Smooth muscle cell (in vitro differentiated cells): ENCODE results near the gene TPRN. TPM values are rescaled to one million over a fixed set of nuclear protein-coding genes. Genes with fewer than 3 reads are reported as not detected.

Experiments
- DNase-seq: peaks from one replicate; lab custom pipeline; 2025; ENCODE audit not compliant: unreplicated experiment; lab: John Stamatoyannopoulos, UW
- H2AFZ ChIP-seq: fragments of 200-600 bp; sonication (generic); 2 replicates; pipeline ENCODE4 v1.6.0; 2016; ENCODE audit warnings: antibody characterized with exemption, low read depth, mild to moderate bottlenecking
- H3F3A ChIP-seq: fragments of 200-600 bp; sonication (generic); 2 replicates; pipeline ENCODE4 v1.6.0; 2017; ENCODE audit warnings: antibody characterized with exemption, low read depth
- H3K27ac ChIP-seq: fragments of 200-600 bp; sonication (generic); 2 replicates; pipeline ENCODE4 v1.5.1; 2016; ENCODE audit warnings: low read depth, mild to moderate bottlenecking
- H3K27me3 ChIP-seq: fragments of 200-600 bp; sonication (generic); 2 replicates; pipeline ENCODE4 v1.6.1; 2016; ENCODE audit warnings: low read depth, mild to moderate bottlenecking
- H3K36me3 ChIP-seq: fragments of 200-600 bp; sonication (generic); 2 replicates; pipeline ENCODE4 v1.5.1; 2016; ENCODE audit warnings: low read depth
- H3K4me1 ChIP-seq: fragments of 200-600 bp; sonication (generic); 2 replicates; pipeline ENCODE4 v1.5.1; 2016; ENCODE audit warnings: low read depth
- H3K4me2 ChIP-seq: fragments of 200-600 bp; sonication (generic); 2 replicates; pipeline ENCODE4 v1.6.0; 2016; ENCODE audit warnings: mild to moderate bottlenecking
- H3K4me3 ChIP-seq: fragments of 200-600 bp; sonication (generic); 2 replicates; pipeline ENCODE4 v1.5.1; 2016; ENCODE audit warnings: mild to moderate bottlenecking
- H3K79me2 ChIP-seq: fragments of 200-600 bp; sonication (generic); 2 replicates; pipeline ENCODE4 v1.6.0; 2016; ENCODE audit warnings: low read depth, mild to moderate bottlenecking
- H3K9ac ChIP-seq: fragments of 200-600 bp; sonication (generic); 2 replicates; pipeline ENCODE4 v1.6.0; 2016; ENCODE audit warnings: low read depth
- H3K9me3 ChIP-seq: fragments of 200-600 bp; sonication (generic); replicated peaks from 2 replicates; pipeline ENCODE4 v1.5.1; 2016; ENCODE audit warnings: low read depth
- H4K20me1 ChIP-seq: fragments of 200-600 bp; sonication (generic); 2 replicates; pipeline ENCODE4 v1.6.0; 2016; ENCODE audit warnings: low read depth
- WGBS: methylation state at CpG from one replicate; pipeline ENCODE4 v1.1.7; 2016; ENCODE audit warnings: low lambda C conversion rate; 5-methylcytosine and 5-hydroxymethylcytosine counted together
- microRNA-seq: library from miRNA; unstranded; fragments of <30 nt; microRNA quantifications from one replicate; pipeline ENCODE4, GENCODE V29; 2016; ENCODE audit warnings: borderline number of aligned reads
- polyA plus RNA-seq: library from polyadenylated mRNA; unstranded; fragments of >200 nt; fragmentation: Nextera tagmentation; extraction: Ambion mirVana; gene quantifications from 2 replicates; pipeline ENCODE4 v1.2.1, GENCODE V29; 2016
- small RNA-seq: library from RNA; depleted of rRNA; stranded (forward); fragments of <200 nt; gene quantifications from one replicate; pipeline ENCODE3, GENCODE V24; 2014
- total RNA-seq: library from RNA; depleted of rRNA; stranded (reverse); fragments of >200 nt; gene quantifications from 2 replicates; pipeline ENCODE4 v1.2.3, GENCODE V29; 2014
- TF ChIP-seq, protein P1 (sequence below): fragments of 200-600 bp; sonication (generic); IDR thresholded peaks from 2 replicates; pipeline ENCODE4 v1.5.1; 2017; ENCODE audit warnings: borderline replicate concordance, mild to moderate bottlenecking, antibody characterized with exemption; ENCODE audit not compliant: insufficient read depth, poor library complexity, severe bottlenecking

Gene TPRN
- total and polyA plus RNA-seq, 2 experiments from 2014 or later = 4.0 to 19.0 TPM

DNA sequence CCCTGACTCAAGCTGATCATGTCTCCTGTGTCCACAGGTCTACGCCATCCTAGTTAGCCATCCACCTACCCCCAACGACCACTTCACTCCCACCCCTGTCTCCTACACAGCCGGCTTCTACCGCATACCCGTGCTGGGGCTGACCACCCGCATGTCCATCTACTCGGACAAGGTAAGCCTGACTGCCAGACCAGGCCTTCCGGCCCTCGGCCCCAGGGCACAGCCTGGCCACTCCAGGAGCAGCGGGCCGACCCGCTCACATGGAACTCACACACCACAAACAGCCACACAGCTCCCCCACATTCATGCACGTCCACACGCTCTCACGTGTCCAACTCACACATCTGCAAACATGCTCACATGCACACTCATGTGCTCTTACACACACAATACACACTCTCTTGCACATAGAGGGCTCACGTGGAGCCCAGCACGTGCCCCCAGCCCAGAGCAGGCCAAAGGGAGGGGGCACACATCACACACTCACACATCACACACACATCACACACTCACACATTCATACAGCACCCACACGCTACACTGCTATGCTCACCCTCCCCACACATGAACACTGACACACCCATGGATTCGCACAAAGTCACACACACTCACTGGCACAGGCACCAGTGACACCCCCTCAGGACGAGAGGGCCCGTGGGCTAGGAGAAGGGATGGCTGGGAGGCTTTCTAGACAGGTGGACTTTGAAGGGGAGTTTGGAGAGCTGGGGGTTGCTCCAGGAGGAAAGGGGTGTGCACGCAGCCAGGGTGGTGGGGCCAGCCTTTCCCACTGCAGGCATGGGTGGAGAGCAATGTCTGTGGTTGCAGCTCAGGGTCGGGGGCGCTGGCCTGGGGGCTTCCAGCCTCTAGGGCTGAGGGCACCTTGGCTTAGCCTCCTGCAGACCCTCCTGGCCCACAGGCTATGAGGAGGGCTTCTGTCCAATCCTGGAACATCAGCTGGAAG lies 58.3 kb downstream of the TPRN start:
- 79% methylated on average over 24 of the region's 24 CpGs for WGBS
- DNase-seq = no peak

More for the DNA sequence above, 58.3 kb downstream of the TPRN start:
- TF ChIP-seq, protein P1, sequence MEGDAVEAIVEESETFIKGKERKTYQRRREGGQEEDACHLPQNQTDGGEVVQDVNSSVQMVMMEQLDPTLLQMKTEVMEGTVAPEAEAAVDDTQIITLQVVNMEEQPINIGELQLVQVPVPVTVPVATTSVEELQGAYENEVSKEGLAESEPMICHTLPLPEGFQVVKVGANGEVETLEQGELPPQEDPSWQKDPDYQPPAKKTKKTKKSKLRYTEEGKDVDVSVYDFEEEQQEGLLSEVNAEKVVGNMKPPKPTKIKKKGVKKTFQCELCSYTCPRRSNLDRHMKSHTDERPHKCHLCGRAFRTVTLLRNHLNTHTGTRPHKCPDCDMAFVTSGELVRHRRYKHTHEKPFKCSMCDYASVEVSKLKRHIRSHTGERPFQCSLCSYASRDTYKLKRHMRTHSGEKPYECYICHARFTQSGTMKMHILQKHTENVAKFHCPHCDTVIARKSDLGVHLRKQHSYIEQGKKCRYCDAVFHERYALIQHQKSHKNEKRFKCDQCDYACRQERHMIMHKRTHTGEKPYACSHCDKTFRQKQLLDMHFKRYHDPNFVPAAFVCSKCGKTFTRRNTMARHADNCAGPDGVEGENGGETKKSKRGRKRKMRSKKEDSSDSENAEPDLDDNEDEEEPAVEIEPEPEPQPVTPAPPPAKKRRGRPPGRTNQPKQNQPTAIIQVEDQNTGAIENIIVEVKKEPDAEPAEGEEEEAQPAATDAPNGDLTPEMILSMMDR = no peak
- H2AFZ ChIP-seq = no peak overlapping the region
- no peak overlapping the region for H3K27ac ChIP-seq
- H3K4me2 ChIP-seq = no peak overlapping the region
- no peaks in the 10 kb centered on the region for H3K4me1 ChIP-seq
- H3F3A ChIP-seq = no peaks in the 10 kb centered on the region
- no peaks in the 10 kb centered on the region for H3K36me3 ChIP-seq
- no peak overlapping the region for H3K4me3 ChIP-seq
- no peaks in the 10 kb centered on the region for H3K9me3 ChIP-seq
- H3K79me2 ChIP-seq = no peaks in the 10 kb centered on the region
- H3K27me3 ChIP-seq = peaks cover 62% of the 10 kb centered on the region
- H3K9ac ChIP-seq = no peak overlapping the region
- no peaks in the 10 kb centered on the region for H4K20me1 ChIP-seq

Small RNAs within 50 kb of the gene (microRNA-seq; reads per million reads assigned to microRNA genes)
- not detected for gene MIR3621

Small RNAs within 50 kb of the gene (small RNA-seq; reads per million reads assigned to genes)
- not detected for gene MIR3621

Other genes with a start within 250 kb of the TPRN start
Only the 30 nearest of the 32 such genes appear.
- gene PTGDS, start 223.2 kb downstream of the TPRN start, total RNA-seq = 119 and 145 TPM in 2 replicates
- 597 and 611 TPM in 2 replicates for gene PTGDS, start 223.2 kb downstream of the TPRN start, polyA plus RNA-seq
- gene LCNL1, start 217.7 kb downstream of the TPRN start, total RNA-seq = 0.67 and 1.1 TPM in 2 replicates
- gene LCNL1, start 217.7 kb downstream of the TPRN start, polyA plus RNA-seq = 0.85 and 0.89 TPM in 2 replicates
- 27.4 and 29.0 TPM in 2 replicates for gene PAXX, start 208.3 kb downstream of the TPRN start, total RNA-seq
- gene PAXX, start 208.3 kb downstream of the TPRN start, polyA plus RNA-seq = 61.4 and 62.0 TPM in 2 replicates
- 15.2 and 36.8 TPM in 2 replicates for gene CLIC3, start 204.2 kb downstream of the TPRN start, total RNA-seq
- gene CLIC3, start 204.2 kb downstream of the TPRN start, polyA plus RNA-seq = 43.9 and 69.9 TPM in 2 replicates
- gene ABCA2, start 172.5 kb downstream of the TPRN start, total RNA-seq = 15.9 and 23.0 TPM in 2 replicates
- 26.2 and 29.0 TPM in 2 replicates for gene ABCA2, start 172.5 kb downstream of the TPRN start, polyA plus RNA-seq
- not detected in 2 replicates for gene FUT7, start 168.7 kb downstream of the TPRN start, total RNA-seq
- gene FUT7, start 168.7 kb downstream of the TPRN start, polyA plus RNA-seq = 0.51 TPM in 1 of 2 replicates, not detected in the other
- 5.9 and 9.9 TPM in 2 replicates for gene NPDC1, start 154.6 kb downstream of the TPRN start, total RNA-seq
- gene NPDC1, start 154.6 kb downstream of the TPRN start, polyA plus RNA-seq = 19.3 and 38.8 TPM in 2 replicates
- not detected in 2 replicates for gene ENTPD2, start 146.7 kb downstream of the TPRN start, total RNA-seq
- 0.30 and 0.78 TPM in 2 replicates for gene ENTPD2, start 146.7 kb downstream of the TPRN start, polyA plus RNA-seq
- 1.9 and 2.1 TPM in 2 replicates for gene SAPCD2, start 130.2 kb downstream of the TPRN start, total RNA-seq
- 3.9 and 5.0 TPM in 2 replicates for gene SAPCD2, start 130.2 kb downstream of the TPRN start, polyA plus RNA-seq
- gene UAP1L1, start 123.2 kb downstream of the TPRN start, total RNA-seq = 5.8 and 7.2 TPM in 2 replicates
- 22.5 and 23.8 TPM in 2 replicates for gene UAP1L1, start 123.2 kb downstream of the TPRN start, polyA plus RNA-seq
- gene MAN1B1, start 113.8 kb downstream of the TPRN start, total RNA-seq = 62.9 and 70.9 TPM in 2 replicates
- 97.1 and 109 TPM in 2 replicates for gene MAN1B1, start 113.8 kb downstream of the TPRN start, polyA plus RNA-seq
- gene DPP7, start 86.0 kb downstream of the TPRN start, total RNA-seq = 50.6 and 51.4 TPM in 2 replicates
- 170 and 171 TPM in 2 replicates for gene DPP7, start 86.0 kb downstream of the TPRN start, polyA plus RNA-seq
- not detected in 2 replicates for gene GRIN1, start 61.6 kb downstream of the TPRN start, total RNA-seq
- 0.44 TPM in 1 of 2 replicates, not detected in the other for gene GRIN1, start 61.6 kb downstream of the TPRN start, polyA plus RNA-seq
- not detected in 2 replicates for gene LRRC26, start 30.7 kb downstream of the TPRN start, total RNA-seq
- not detected in 2 replicates for gene LRRC26, start 30.7 kb downstream of the TPRN start, polyA plus RNA-seq
- not detected in 2 replicates for gene TMEM210, start 28.7 kb downstream of the TPRN start, total RNA-seq
- gene TMEM210, start 28.7 kb downstream of the TPRN start, polyA plus RNA-seq = not detected in 2 replicates
- 12.6 and 16.3 TPM in 2 replicates for gene ANAPC2, start 12.2 kb downstream of the TPRN start, total RNA-seq
- gene ANAPC2, start 12.2 kb downstream of the TPRN start, polyA plus RNA-seq = 6.6 and 17.6 TPM in 2 replicates
- 32.7 and 69.5 TPM in 2 replicates for gene SSNA1, start 12.1 kb downstream of the TPRN start, total RNA-seq
- 84.9 and 94.1 TPM in 2 replicates for gene SSNA1, start 12.1 kb downstream of the TPRN start, polyA plus RNA-seq
- 30.2 and 31.0 TPM in 2 replicates for gene TMEM203, start 4.9 kb upstream of the TPRN start, total RNA-seq
- gene TMEM203, start 4.9 kb upstream of the TPRN start, polyA plus RNA-seq = 53.0 and 55.1 TPM in 2 replicates
- gene NDOR1, start 5.0 kb upstream of the TPRN start, total RNA-seq = 3.2 and 6.5 TPM in 2 replicates
- gene NDOR1, start 5.0 kb upstream of the TPRN start, polyA plus RNA-seq = 7.7 and 12.5 TPM in 2 replicates
- gene RNF208, start 21.5 kb upstream of the TPRN start, total RNA-seq = 0.36 and 0.49 TPM in 2 replicates
- 1.4 and 1.9 TPM in 2 replicates for gene RNF208, start 21.5 kb upstream of the TPRN start, polyA plus RNA-seq
- gene CYSRT1, start 24.4 kb upstream of the TPRN start, total RNA-seq = 2.2 and 2.3 TPM in 2 replicates
- 1.3 and 2.4 TPM in 2 replicates for gene CYSRT1, start 24.4 kb upstream of the TPRN start, polyA plus RNA-seq
- gene RNF224, start 26.8 kb upstream of the TPRN start, total RNA-seq = not detected in 2 replicates
- gene RNF224, start 26.8 kb upstream of the TPRN start, polyA plus RNA-seq = not detected in 2 replicates
- gene SLC34A3, start 30.2 kb upstream of the TPRN start, total RNA-seq = not detected in 2 replicates
- gene SLC34A3, start 30.2 kb upstream of the TPRN start, polyA plus RNA-seq = not detected in 2 replicates
- gene TUBB4B, start 40.5 kb upstream of the TPRN start, total RNA-seq = 154 and 164 TPM in 2 replicates
- gene TUBB4B, start 40.5 kb upstream of the TPRN start, polyA plus RNA-seq = 317 and 331 TPM in 2 replicates
- gene STPG3, start 50.5 kb upstream of the TPRN start, total RNA-seq = not detected in 2 replicates
- gene STPG3, start 50.5 kb upstream of the TPRN start, polyA plus RNA-seq = not detected in 2 replicates
- gene NELFB, start 54.6 kb upstream of the TPRN start, total RNA-seq = 23.3 and 31.8 TPM in 2 replicates
- 60.9 and 66.6 TPM in 2 replicates for gene NELFB, start 54.6 kb upstream of the TPRN start, polyA plus RNA-seq
- gene TOR4A, start 77.0 kb upstream of the TPRN start, total RNA-seq = 4.6 and 6.3 TPM in 2 replicates
- 5.5 and 10.7 TPM in 2 replicates for gene TOR4A, start 77.0 kb upstream of the TPRN start, polyA plus RNA-seq
- 2.0 and 3.7 TPM in 2 replicates for gene NRARP, start 101.5 kb upstream of the TPRN start, total RNA-seq
- gene NRARP, start 101.5 kb upstream of the TPRN start, polyA plus RNA-seq = 1.7 and 3.0 TPM in 2 replicates
- 3.1 and 10.4 TPM in 2 replicates for gene EXD3, start 222.4 kb upstream of the TPRN start, total RNA-seq
- 12.5 and 15.7 TPM in 2 replicates for gene EXD3, start 222.4 kb upstream of the TPRN start, polyA plus RNA-seq
- gene NOXA1, start 222.7 kb upstream of the TPRN start, total RNA-seq = 0.09 and 0.90 TPM in 2 replicates
- gene NOXA1, start 222.7 kb upstream of the TPRN start, polyA plus RNA-seq = 0.81 and 3.8 TPM in 2 replicates